M059J (cell line): ENCODE results near the gene SLC35E2B. TPM values are rescaled to one million over a fixed set of nuclear protein-coding genes. Genes with fewer than 3 reads are reported as not detected.

ENCODE experiments used
- DNase-seq: peaks from one replicate; pipeline ENCODE4 v3.0.0-alpha.2; 2012; ENCODE audit warnings: low read depth
- total RNA-seq: library from RNA; depleted of rRNA; stranded (reverse); fragments of >200 nt; shearing (Covaris generic); gene quantifications from 2 replicates; pipeline ENCODE4 v1.2.3, GENCODE V29; 2014

Gene SLC35E2B
- total RNA-seq, 1 experiment from 2014 or later: 25.5 TPM

- no peak for DNase-seq
Observed at GRCh38 chr1:1624443-1625403, 67.9 kb downstream of the SLC35E2B start.

- DNase-seq: no peak
Observed at GRCh38 chr1:1623631-1624442, 68.8 kb downstream of the SLC35E2B start.

- DNase-seq: no peak
Observed at GRCh38 chr1:1623181-1623630, 69.4 kb downstream of the SLC35E2B start.

GRCh38 chr1:1622788-1623094 lies 69.9 kb downstream of the SLC35E2B start:
- no peak for DNase-seq

DNA sequence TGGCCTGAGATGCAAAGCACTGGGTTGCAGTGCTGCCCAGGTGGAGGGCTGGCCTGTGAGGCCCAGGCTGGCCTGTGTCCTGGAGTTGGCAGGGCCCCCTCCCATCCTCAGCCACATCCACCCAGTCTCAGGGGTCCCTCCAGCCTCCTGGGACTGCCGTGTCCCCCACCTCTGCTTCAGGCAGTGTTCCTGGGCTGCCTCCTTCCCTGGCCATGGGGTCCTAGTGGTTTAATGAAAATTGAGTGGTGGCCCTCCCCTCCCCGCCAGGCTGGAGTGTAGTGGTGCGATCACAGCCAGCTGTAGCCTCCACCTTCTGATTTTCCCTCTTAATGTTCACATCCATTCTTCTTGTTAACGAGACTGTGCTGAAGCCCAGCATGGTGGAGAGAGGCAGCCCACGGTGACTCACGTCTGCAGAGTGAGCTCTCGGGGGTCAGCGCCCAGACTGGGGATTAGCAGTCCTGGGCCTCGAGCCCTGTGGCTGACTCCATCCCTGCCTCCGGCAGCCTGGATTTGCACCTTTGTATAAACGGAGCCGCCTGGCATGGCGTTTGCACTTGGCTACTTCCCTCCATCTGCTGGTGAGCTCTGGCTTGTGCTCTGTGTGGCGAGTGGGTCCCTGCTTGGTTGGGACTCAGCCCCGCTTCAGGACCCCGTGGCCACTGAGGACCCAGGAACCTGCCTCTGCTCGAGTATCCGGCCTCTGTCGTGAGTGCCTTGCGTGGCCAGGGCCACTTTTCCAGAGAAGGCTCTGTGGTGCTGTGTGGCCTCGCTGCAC lies 70.4 kb downstream of the SLC35E2B start:
- peak; percentile 19 for DNase-seq

- DNase-seq: no peak
Observed at GRCh38 chr1:1621173-1622009, 71.2 kb downstream of the SLC35E2B start.

- DNase-seq: no peak
Observed at GRCh38 chr1:1620433-1621139, 72.0 kb downstream of the SLC35E2B start.

GRCh38 chr1:1619917-1620361 lies 72.7 kb downstream of the SLC35E2B start:
- no peak for DNase-seq

GRCh38 chr1:1618396-1619068 lies 74.1 kb downstream of the SLC35E2B start:
- DNase-seq: no peak

GRCh38 chr1:1617925-1618324 lies 74.7 kb downstream of the SLC35E2B start:
- DNase-seq: no peak

DNA sequence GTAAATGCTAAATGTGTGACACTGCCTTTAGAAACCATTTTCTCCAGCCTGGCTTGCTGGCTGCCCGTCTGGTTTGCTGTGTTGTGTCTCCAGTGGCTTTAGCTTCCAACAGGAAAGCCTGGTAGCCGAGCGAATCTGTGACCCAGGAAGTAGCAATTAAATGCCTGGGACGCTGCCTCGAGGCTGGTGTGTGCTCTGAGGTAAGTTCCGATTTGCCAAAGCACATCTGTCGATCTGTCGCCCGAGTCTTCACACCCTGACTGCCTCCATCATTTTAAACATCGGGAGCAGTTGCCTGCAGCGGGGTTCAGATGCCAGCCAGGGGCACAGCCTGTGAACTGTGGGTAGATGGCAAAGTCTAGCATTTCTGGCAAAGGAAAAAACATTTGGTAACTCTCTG lies 75.1 kb downstream of the SLC35E2B start:
- no peak for DNase-seq

- DNase-seq: no peak
Observed at GRCh38 chr1:1616838-1617237, 75.8 kb downstream of the SLC35E2B start.

GRCh38 chr1:1616045-1616790 lies 76.4 kb downstream of the SLC35E2B start:
- peak; percentile 34 for DNase-seq

DNA sequence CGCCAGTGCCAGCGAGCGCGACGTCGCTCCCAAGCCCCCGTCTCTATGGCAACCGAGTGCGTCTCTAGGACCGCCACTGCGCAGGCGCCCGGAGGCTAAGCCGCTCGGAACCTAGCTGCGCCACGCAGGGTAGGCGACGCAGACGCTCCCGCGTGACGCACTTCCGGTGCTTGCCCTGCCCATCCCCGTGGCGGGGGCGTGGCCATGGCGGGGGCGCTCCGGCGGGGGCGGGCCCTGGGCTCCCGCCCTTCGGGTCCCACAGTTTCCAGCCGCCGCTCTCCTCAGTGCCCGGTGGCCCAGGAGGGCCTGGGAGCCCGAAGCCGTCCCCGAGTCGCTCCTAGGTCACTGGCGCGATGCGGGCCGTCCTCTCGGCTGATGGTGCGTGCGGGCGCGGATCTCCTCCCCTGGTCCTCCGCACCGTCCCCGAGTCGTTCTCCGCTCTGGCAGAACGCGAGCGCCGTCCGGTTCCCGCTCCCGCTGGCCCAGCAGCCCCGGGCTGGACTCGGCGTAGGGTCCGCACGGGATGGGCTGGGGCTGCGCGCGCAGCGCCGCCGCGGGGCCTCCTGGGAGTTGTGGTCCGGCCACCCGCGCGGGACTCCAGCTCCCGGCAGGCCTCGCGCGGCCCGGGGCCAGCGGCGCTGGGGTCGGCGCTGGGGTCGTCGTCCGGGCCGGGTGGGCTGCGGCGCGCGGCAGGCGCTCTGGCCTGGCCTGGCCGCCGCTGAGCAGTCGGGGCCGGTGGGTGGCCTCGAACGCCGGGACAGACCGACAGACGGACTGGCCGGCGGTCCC lies 77.1 kb downstream of the SLC35E2B start, which contains the start of gene MIB2:
TSS of gene MIB2 (plus strand) at position 245 of the 789 bp plus-strand sequence. CDS start 7,953 bp downstream, outside the sequence.
- DNase-seq: peak; percentile 96

GRCh38 chr1:1614954-1615255 lies 77.7 kb downstream of the SLC35E2B start:
- no peak for DNase-seq

- peak; percentile 26 for DNase-seq
Observed at GRCh38 chr1:1614204-1614953, 78.2 kb downstream of the SLC35E2B start.

DNA sequence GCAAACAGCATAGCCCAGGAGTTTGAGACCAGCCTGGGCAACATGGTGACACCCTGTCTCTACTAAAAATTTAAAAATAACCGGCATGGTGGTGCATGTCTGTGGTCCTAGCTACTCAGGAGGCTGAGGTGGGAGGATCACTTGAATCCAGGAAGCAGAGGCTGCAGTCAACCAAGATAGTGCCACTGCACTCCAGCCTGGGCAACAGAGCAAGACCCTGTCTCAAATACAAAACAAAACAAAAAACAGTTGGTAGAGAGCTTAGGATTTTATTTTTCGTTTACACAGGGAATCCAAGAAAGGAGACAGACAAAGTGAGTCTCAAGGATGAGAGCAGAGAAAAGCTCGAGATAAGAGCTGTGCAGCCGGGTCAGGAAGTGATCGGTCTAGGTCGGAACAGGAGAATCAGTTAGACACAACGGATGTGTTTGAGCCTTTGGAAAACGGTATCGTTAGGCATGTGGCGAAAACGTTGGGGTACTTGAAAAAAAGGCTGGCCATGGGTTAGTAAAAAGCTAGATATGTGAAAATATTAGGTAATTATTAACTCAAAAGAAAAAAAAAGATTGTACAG lies 79.0 kb downstream of the SLC35E2B start:
- no peak for DNase-seq
